Measurements from ENCODE around the gene SOX6. TPM values are rescaled to one million over a fixed set of nuclear protein-coding genes. Genes with fewer than 3 reads are reported as not detected.

The SOX6 gene
- total RNA-seq, 1 donor from 2014 or later = 4.9 TPM

GRCh38 chr11:15969701-15970329, 386.5 kb downstream of the SOX6 start:
- H3K4me3 ChIP-seq = peak overlapping the region in 1 of 2 donors; percentile 0
- TF ChIP-seq POLR2A (IDR thresholded peaks at IDR 0.05) (no peak), POLR2AphosphoS5 (IDR thresholded peaks at IDR 0.05; ENCODE audit: insufficient read depth in 1 of 2, low read depth in 1 of 2) (no peak), CTCF (IDR thresholded peaks at IDR 0.05) (no peak)
- intact Hi-C loops (cut with DNase I) = no loop called here

DNA sequence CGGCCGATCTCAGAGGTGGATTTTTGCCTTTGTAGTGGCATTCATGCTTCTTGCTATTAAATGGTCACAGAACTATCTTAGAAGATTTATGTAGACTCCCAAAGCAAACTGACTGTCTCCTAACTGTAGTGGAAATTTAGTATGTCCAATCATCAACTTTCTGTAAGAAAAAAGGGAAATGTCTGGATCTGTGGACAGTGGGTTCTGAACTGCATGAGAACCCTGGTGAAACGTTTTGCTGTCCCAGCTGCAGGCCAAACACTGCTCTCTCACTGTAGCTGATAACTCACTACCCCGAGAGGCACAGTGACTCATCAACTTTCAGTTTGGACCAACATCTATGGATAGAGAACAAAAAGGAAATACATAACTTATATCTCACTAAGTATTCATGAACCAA, 387.1 kb downstream of the SOX6 start:
- Histone ChIP-seq H3K9me3 (no peaks in the 10 kb centered on the region), H3K27ac (peak overlapping the region; percentile 64), H3K4me3 (no peak overlapping the region), H3K36me3 (no peaks in the 10 kb centered on the region), H3K27me3 (no peaks in the 10 kb centered on the region), H3K4me1 (peaks cover 29% of the 10 kb centered on the region)
- intact Hi-C loops (cut with DNase I) = no loop called here
- DNase-seq (ENCODE audit: extremely low spot score in 2 of 2) = no peak
- TF ChIP-seq POLR2AphosphoS5 (IDR thresholded peaks at IDR 0.05; ENCODE audit: insufficient read depth in 1 of 2, low read depth in 1 of 2) (no peak), CTCF (IDR thresholded peaks at IDR 0.05) (no peak), POLR2A (IDR thresholded peaks at IDR 0.05) (no peak)

More at GRCh38 chr11:15969701-15970329, 386.5 kb downstream of the SOX6 start:
- peaks cover 25% of the 10 kb centered on the region for H3K4me1 ChIP-seq
- no peaks in the 10 kb centered on the region for H3K9me3 ChIP-seq
- peak overlapping the region; percentile 64 for H3K27ac ChIP-seq
- DNase-seq (ENCODE audit: extremely low spot score in 2 of 2) = no peak
- H3K36me3 ChIP-seq = no peaks in the 10 kb centered on the region
- H3K27me3 ChIP-seq = no peaks in the 10 kb centered on the region

- no peak overlapping the region for H3K4me3 ChIP-seq
- no peak for DNase-seq (ENCODE audit: extremely low spot score in 2 of 2)
- peaks cover 29% of the 10 kb centered on the region for H3K4me1 ChIP-seq
- peak overlapping the region; percentile 64 for H3K27ac ChIP-seq
- no peaks in the 10 kb centered on the region for H3K9me3 ChIP-seq
- TF ChIP-seq CTCF (IDR thresholded peaks at IDR 0.05) (no peak), POLR2A (IDR thresholded peaks at IDR 0.05) (no peak), POLR2AphosphoS5 (IDR thresholded peaks at IDR 0.05; ENCODE audit: insufficient read depth in 1 of 2, low read depth in 1 of 2) (no peak)
- no peaks in the 10 kb centered on the region for H3K36me3 ChIP-seq
- intact Hi-C loops (cut with DNase I) = no loop called here
- H3K27me3 ChIP-seq = no peaks in the 10 kb centered on the region
Measured at GRCh38 chr11:15968461-15969130, 387.8 kb downstream of the SOX6 start.

- Histone ChIP-seq H3K4me1 (peaks cover 29% of the 10 kb centered on the region), H3K27me3 (no peaks in the 10 kb centered on the region), H3K36me3 (no peaks in the 10 kb centered on the region), H3K4me3 (no peak overlapping the region), H3K27ac (peak overlapping the region; percentile 64), H3K9me3 (no peaks in the 10 kb centered on the region)
- TF ChIP-seq POLR2AphosphoS5 (IDR thresholded peaks at IDR 0.05; ENCODE audit: insufficient read depth in 1 of 2, low read depth in 1 of 2) (peak in 1 of 2 donors; percentile 15), CTCF (IDR thresholded peaks at IDR 0.05) (no peak), POLR2A (IDR thresholded peaks at IDR 0.05) (no peak)
- intact Hi-C loops (cut with DNase I) = no loop called here
- no peak for DNase-seq (ENCODE audit: extremely low spot score in 2 of 2)
Measured at GRCh38 chr11:15967966-15968365, 388.4 kb downstream of the SOX6 start.

GRCh38 chr11:15967166-15967565, 389.2 kb downstream of the SOX6 start:
- TF ChIP-seq POLR2AphosphoS5 (IDR thresholded peaks at IDR 0.05; ENCODE audit: insufficient read depth in 1 of 2, low read depth in 1 of 2) = no peak
- no peak for TF ChIP-seq CTCF (IDR thresholded peaks at IDR 0.05)
- no peak for TF ChIP-seq POLR2A (IDR thresholded peaks at IDR 0.05)
- intact Hi-C loops (cut with DNase I) = no loop called here
- no peak for DNase-seq (ENCODE audit: extremely low spot score in 2 of 2)
- H3K27ac ChIP-seq = no peak overlapping the region
- H3K4me1 ChIP-seq = peaks cover 29% of the 10 kb centered on the region
- no peaks in the 10 kb centered on the region for H3K9me3 ChIP-seq
- no peaks in the 10 kb centered on the region for H3K27me3 ChIP-seq
- H3K36me3 ChIP-seq = no peaks in the 10 kb centered on the region
- H3K4me3 ChIP-seq = no peak overlapping the region

Data from vagina (tissue), 2 donors.